Measurements from ENCODE around the gene WNT9B.
"Not testable (repeated sequence)": the region's sequence is repeated elsewhere in the genome, so short reads cannot be mapped to it uniquely, and the experiment has no call there.

The WNT9B gene

GRCh38 chr17:46821482-46822387 lies 29.6 kb upstream of the WNT9B start:
- DNase-seq = no peak

GRCh38 chr17:46822388-46822921 lies 28.9 kb upstream of the WNT9B start:
- peak in 1 of 5 donors; percentile 18 for DNase-seq

GRCh38 chr17:46823657-46824056 lies 27.7 kb upstream of the WNT9B start:
- DNase-seq = no peak

GRCh38 chr17:46826116-46826515 lies 25.3 kb upstream of the WNT9B start:
- no peak for DNase-seq

- DNase-seq = no peak
Observed at GRCh38 chr17:46827274-46827673, 24.1 kb upstream of the WNT9B start.

- no peak for DNase-seq
Observed at GRCh38 chr17:46831573-46832330, 19.6 kb upstream of the WNT9B start.

GRCh38 chr17:46832331-46832821 lies 19.0 kb upstream of the WNT9B start:
- no peak for DNase-seq

- no peak for DNase-seq
Observed at GRCh38 chr17:46832945-46833839, 18.2 kb upstream of the WNT9B start.

- DNase-seq = no peak
Observed at GRCh38 chr17:46833840-46834208, 17.6 kb upstream of the WNT9B start.

GRCh38 chr17:46834846-46835245 lies 16.5 kb upstream of the WNT9B start:
- DNase-seq = no peak

- no peak for DNase-seq
Observed at GRCh38 chr17:46836500-46836899, 14.9 kb upstream of the WNT9B start.

- no peak for DNase-seq
Observed at GRCh38 chr17:46837521-46837920, 13.9 kb upstream of the WNT9B start.

GRCh38 chr17:46839211-46839610 lies 12.2 kb upstream of the WNT9B start:
- DNase-seq = no peak

- DNase-seq = not testable (repeated sequence)
Observed at GRCh38 chr17:46840596-46840995, 10.8 kb upstream of the WNT9B start.

GRCh38 chr17:46841561-46842379 lies 9.6 kb upstream of the WNT9B start:
- no peak for DNase-seq

- DNase-seq = no peak
Observed at GRCh38 chr17:46842835-46843234, 8.5 kb upstream of the WNT9B start.

GRCh38 chr17:46847204-46848191 lies 3.9 kb upstream of the WNT9B start:
- DNase-seq = no peak

- DNase-seq = no peak
Observed at GRCh38 chr17:46848534-46848933, 2.8 kb upstream of the WNT9B start.

- DNase-seq = no peak
Observed at GRCh38 chr17:46850688-46851028, 725 bp upstream of the WNT9B start.

- no peak for DNase-seq
Observed at GRCh38 chr17:46853896-46854444, 2.6 kb downstream of the WNT9B start.

All from T-helper 1 cell (primary cell).